ENCODE measurements around the gene FOLR3. TPM values are rescaled to one million over a fixed set of nuclear protein-coding genes. Genes with fewer than 3 reads are reported as not detected.
"Not testable (repeated sequence)": the region's sequence is repeated elsewhere in the genome, so short reads cannot be mapped to it uniquely, and the experiment has no call there.

The FOLR3 gene
- total RNA-seq, 1 experiment from 2014 or later, result not detected

DNA sequence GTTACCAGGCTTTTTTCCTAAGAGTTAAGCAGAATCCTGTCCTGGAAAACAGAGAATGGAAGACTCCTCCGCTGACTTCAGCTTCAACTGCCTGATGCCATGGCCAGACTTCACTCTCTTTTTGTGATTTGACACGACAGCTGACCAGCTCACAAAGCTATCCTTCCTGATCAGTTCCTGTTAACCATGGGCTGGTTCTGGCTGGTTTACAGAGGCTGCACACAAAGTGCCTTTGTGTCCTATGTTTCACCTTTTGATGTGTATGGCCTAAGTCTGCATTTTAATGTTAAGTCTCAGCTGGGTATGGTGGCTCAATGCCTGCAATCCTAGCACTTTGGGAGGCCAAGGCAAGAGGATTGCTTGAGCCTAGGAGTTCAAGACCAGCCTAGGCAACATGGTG is 11.1 kb downstream of the FOLR3 start:
- peaks cover 6% of the 10 kb centered on the region; the same call in 1 of the 2 replicates for H3F3A ChIP-seq (ENCODE audit: insufficient read depth, low read depth)
- ChIA-PET POLR2A (ENCODE audit: unreplicated experiment) (no interaction called here), CTCF (interaction anchor here (0.6 to 0.7 kb wide), 3 partner anchors 43 to 233 kb away, joined by 3 to 21 read pairs (median 4); no protein-coding TSS in a partner anchor)
- H3K4me1 ChIP-seq (replicated peaks; ENCODE audit: insufficient read depth), result peaks cover 6% of the 10 kb centered on the region; the same call in 1 of the 2 replicates
- no peaks in the 10 kb centered on the region for H3K27me3 ChIP-seq (ENCODE audit: insufficient read depth, low read depth)
- no peaks in the 10 kb centered on the region for H3K9me2 ChIP-seq (ENCODE audit: insufficient read depth)
- no peak overlapping the region for H3K4me3 ChIP-seq
- no peaks in the 10 kb centered on the region for H3K36me3 ChIP-seq (ENCODE audit: low read depth)
- H3K27ac ChIP-seq, result no peak overlapping the region
- no peaks in the 10 kb centered on the region for H4K20me1 ChIP-seq (ENCODE audit: insufficient read depth)
- BruUV-seq (replicated peaks), result no TSS peak
- TF ChIP-seq EZH2 (IDR thresholded peaks at IDR 0.05; ENCODE audit: low read depth), result no peak
- TF ChIP-seq, protein P1, sequence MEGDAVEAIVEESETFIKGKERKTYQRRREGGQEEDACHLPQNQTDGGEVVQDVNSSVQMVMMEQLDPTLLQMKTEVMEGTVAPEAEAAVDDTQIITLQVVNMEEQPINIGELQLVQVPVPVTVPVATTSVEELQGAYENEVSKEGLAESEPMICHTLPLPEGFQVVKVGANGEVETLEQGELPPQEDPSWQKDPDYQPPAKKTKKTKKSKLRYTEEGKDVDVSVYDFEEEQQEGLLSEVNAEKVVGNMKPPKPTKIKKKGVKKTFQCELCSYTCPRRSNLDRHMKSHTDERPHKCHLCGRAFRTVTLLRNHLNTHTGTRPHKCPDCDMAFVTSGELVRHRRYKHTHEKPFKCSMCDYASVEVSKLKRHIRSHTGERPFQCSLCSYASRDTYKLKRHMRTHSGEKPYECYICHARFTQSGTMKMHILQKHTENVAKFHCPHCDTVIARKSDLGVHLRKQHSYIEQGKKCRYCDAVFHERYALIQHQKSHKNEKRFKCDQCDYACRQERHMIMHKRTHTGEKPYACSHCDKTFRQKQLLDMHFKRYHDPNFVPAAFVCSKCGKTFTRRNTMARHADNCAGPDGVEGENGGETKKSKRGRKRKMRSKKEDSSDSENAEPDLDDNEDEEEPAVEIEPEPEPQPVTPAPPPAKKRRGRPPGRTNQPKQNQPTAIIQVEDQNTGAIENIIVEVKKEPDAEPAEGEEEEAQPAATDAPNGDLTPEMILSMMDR (conservative IDR thresholded peaks at IDR 0.05), result no peak
- intact Hi-C loops (cut with micrococcal nuclease; ENCODE audit: unreplicated experiment), result no loop called here
- no peak overlapping the region for H3K4me2 ChIP-seq
- peak in 1 of 2 experiments; percentile 18 for DNase-seq
- no peaks in the 10 kb centered on the region for H3K9me3 ChIP-seq (ENCODE audit: insufficient read depth, low read depth)
- H3K79me2 ChIP-seq (ENCODE audit: low read depth), result no peaks in the 10 kb centered on the region
- no peak overlapping the region for H2AFZ ChIP-seq

- Histone ChIP-seq H3K36me3 (ENCODE audit: low read depth) (no peaks in the 10 kb centered on the region), H3K27me3 (ENCODE audit: insufficient read depth, low read depth) (no peaks in the 10 kb centered on the region), H3K4me2 (no peak overlapping the region), H3K27ac (no peak overlapping the region), H4K20me1 (ENCODE audit: insufficient read depth) (no peaks in the 10 kb centered on the region), H3K4me3 (no peak overlapping the region), H3K9me2 (ENCODE audit: insufficient read depth) (no peaks in the 10 kb centered on the region), H2AFZ (no peak overlapping the region), H3K9me3 (ENCODE audit: insufficient read depth, low read depth) (no peaks in the 10 kb centered on the region), H3K79me2 (ENCODE audit: low read depth) (no peaks in the 10 kb centered on the region), H3F3A (ENCODE audit: insufficient read depth, low read depth) (no peaks in the 10 kb centered on the region), H3K4me1 (replicated peaks; ENCODE audit: insufficient read depth) (no peaks in the 10 kb centered on the region)
- DNase-seq, result no peak
- intact Hi-C loops (cut with micrococcal nuclease; ENCODE audit: unreplicated experiment), result no loop called here
- POLR2A ChIA-PET (ENCODE audit: unreplicated experiment), result no interaction called here
- CTCF ChIA-PET, result no interaction called here
- no peak for TF ChIP-seq EZH2 (IDR thresholded peaks at IDR 0.05; ENCODE audit: low read depth)
- TF ChIP-seq, protein P1 (conservative IDR thresholded peaks at IDR 0.05), result no peak
- no TSS peak for BruUV-seq (replicated peaks)
Measured at GRCh38 chr11:72150882-72151281, 15.4 kb downstream of the FOLR3 start.

GRCh38 chr11:72153874-72154273 is 18.3 kb downstream of the FOLR3 start:
- H3K79me2 ChIP-seq (ENCODE audit: low read depth); H3K9me3 ChIP-seq (ENCODE audit: insufficient read depth, low read depth); H3K4me3 ChIP-seq; H3K4me1 ChIP-seq (replicated peaks; ENCODE audit: insufficient read depth); H2AFZ ChIP-seq; POLR2A ChIA-PET (ENCODE audit: unreplicated experiment); H3K27me3 ChIP-seq (ENCODE audit: insufficient read depth, low read depth); H3K27ac ChIP-seq; CTCF ChIA-PET; BruUV-seq (replicated peaks); H3K4me2 ChIP-seq; H4K20me1 ChIP-seq (ENCODE audit: insufficient read depth); intact Hi-C loops (cut with micrococcal nuclease; ENCODE audit: unreplicated experiment); H3F3A ChIP-seq (ENCODE audit: insufficient read depth, low read depth); H3K9me2 ChIP-seq (ENCODE audit: insufficient read depth); H3K36me3 ChIP-seq (ENCODE audit: low read depth): not testable (repeated sequence)
- peak in 1 of 2 experiments; percentile 20 for DNase-seq

- intact Hi-C loops (cut with micrococcal nuclease; ENCODE audit: unreplicated experiment), result no loop called here
- no peaks in the 10 kb centered on the region for H3K9me3 ChIP-seq (ENCODE audit: insufficient read depth, low read depth)
- no peaks in the 10 kb centered on the region for H3K79me2 ChIP-seq (ENCODE audit: low read depth)
- ChIA-PET CTCF (no interaction called here), POLR2A (ENCODE audit: unreplicated experiment) (no interaction called here)
- H3K4me3 ChIP-seq, result no peak overlapping the region
- TF ChIP-seq, protein P1 (conservative IDR thresholded peaks at IDR 0.05), result no peak
- no peak for TF ChIP-seq EZH2 (IDR thresholded peaks at IDR 0.05; ENCODE audit: low read depth)
- no peaks in the 10 kb centered on the region for H3K27me3 ChIP-seq (ENCODE audit: insufficient read depth, low read depth)
- no peaks in the 10 kb centered on the region for H3K4me1 ChIP-seq (replicated peaks; ENCODE audit: insufficient read depth)
- no peak overlapping the region for H3K4me2 ChIP-seq
- H4K20me1 ChIP-seq (ENCODE audit: insufficient read depth), result no peaks in the 10 kb centered on the region
- no peak overlapping the region for H3K27ac ChIP-seq
- H3K36me3 ChIP-seq (ENCODE audit: low read depth), result no peaks in the 10 kb centered on the region
- no peak overlapping the region for H2AFZ ChIP-seq
- no peaks in the 10 kb centered on the region for H3F3A ChIP-seq (ENCODE audit: insufficient read depth, low read depth)
- H3K9me2 ChIP-seq (ENCODE audit: insufficient read depth), result no peaks in the 10 kb centered on the region
- no TSS peak for BruUV-seq (replicated peaks)
- DNase-seq, result no peak
Measured at GRCh38 chr11:72154816-72155215, 19.3 kb downstream of the FOLR3 start.

Measured in PC-9 (cell line).